MM.1S (cell line): ENCODE results near the gene LY6G6C.

Experiments used
- EZH2 ChIP-seq: fragments of 300-600 bp; sonication (generic); optimal IDR thresholded peaks from 2 replicates; pipeline ENCODE3; 2017; ENCODE audit warnings: low read depth, mild to moderate bottlenecking, antibody characterized with exemption, low read length, mixed read lengths
- TF ChIP-seq, protein P1 (sequence below): fragments of 300-600 bp; sonication (generic); IDR thresholded peaks from 2 replicates; pipeline ENCODE4 v1.5.1; 2016; ENCODE audit warnings: antibody characterized with exemption, low read length, mixed read lengths

DNA sequence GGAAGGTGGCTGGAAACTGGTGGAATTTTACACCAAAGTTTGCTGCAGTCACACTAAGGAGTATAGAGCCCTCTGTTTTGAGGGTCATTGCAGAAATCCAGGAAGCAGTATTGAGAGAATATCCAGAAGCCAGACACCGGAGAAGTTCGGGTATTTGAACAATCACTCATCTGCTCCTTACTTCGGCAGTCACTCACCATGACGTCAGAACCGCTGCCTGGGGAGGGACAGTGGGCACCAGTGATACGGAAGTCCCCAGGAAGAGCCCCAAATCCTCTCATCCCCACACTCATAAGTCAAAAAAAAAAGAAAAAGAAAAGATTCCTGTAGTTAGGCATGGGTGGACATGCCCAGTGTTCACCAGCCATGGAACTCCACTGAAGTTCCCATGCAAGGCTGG is 44.6 kb downstream of the LY6G6C start:
- TF ChIP-seq, protein P1, sequence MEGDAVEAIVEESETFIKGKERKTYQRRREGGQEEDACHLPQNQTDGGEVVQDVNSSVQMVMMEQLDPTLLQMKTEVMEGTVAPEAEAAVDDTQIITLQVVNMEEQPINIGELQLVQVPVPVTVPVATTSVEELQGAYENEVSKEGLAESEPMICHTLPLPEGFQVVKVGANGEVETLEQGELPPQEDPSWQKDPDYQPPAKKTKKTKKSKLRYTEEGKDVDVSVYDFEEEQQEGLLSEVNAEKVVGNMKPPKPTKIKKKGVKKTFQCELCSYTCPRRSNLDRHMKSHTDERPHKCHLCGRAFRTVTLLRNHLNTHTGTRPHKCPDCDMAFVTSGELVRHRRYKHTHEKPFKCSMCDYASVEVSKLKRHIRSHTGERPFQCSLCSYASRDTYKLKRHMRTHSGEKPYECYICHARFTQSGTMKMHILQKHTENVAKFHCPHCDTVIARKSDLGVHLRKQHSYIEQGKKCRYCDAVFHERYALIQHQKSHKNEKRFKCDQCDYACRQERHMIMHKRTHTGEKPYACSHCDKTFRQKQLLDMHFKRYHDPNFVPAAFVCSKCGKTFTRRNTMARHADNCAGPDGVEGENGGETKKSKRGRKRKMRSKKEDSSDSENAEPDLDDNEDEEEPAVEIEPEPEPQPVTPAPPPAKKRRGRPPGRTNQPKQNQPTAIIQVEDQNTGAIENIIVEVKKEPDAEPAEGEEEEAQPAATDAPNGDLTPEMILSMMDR, result no peak
- no peak for TF ChIP-seq EZH2
